Activated effector memory CD4-positive, alpha-beta T cell treated with anti-CD3 and anti-CD28 coated beads, Interleukin-2, amount 50 U/mL, for 16 hours (primary cell): ENCODE results near the gene NDUFA5.

Experiments used
- DNase-seq: peaks from one replicate; pipeline ENCODE4 v3.0.0-alpha.2; 2020

Gene NDUFA5

GRCh38 chr7:123500878-123501489, 56.6 kb downstream of the NDUFA5 start:
- DNase-seq: no peak

GRCh38 chr7:123499211-123499970, 58.2 kb downstream of the NDUFA5 start:
- no peak for DNase-seq

- no peak for DNase-seq
Observed at GRCh38 chr7:123498601-123499000, 59.0 kb downstream of the NDUFA5 start.

- DNase-seq: no peak
Observed at GRCh38 chr7:123498031-123498430, 59.6 kb downstream of the NDUFA5 start.

- DNase-seq: no peak
Observed at GRCh38 chr7:123494193-123494796, 63.3 kb downstream of the NDUFA5 start.

- no peak for DNase-seq
Observed at GRCh38 chr7:123492485-123492884, 65.1 kb downstream of the NDUFA5 start.
